Embryonic facial prominence (tissue), 1 donor: ENCODE measurements around the gene CCL22.
"Not testable (repeated sequence)": the region's sequence is repeated elsewhere in the genome, so short reads cannot be mapped to it uniquely, and the experiment has no call there.

Experiments used
- DNase-seq: peaks from one replicate; pipeline ENCODE4 v3.0.0-alpha.2; 2016; ENCODE audit errors: extremely low spot score

The CCL22 gene

DNA sequence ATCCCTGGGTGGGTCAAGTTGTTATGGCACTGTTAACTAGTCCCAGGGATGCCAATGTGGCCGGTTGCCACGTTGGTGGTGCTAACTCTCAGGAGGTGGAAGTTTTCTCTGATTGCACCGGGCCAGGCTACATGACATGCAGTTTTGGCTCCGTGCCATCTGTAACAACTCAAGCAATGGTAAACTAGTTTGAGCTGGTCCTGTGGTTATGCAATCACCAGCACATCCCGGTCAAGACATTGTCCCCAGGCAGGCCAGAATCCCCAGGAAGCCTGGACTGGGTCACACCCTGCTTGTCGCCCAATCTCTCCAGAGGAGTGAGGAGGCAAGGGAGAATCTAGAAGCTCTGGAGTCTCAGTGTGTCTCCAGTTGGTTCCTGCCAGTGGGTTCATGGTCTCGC, 35.9 kb downstream of the CCL22 start:
- DNase-seq: no peak

DNA sequence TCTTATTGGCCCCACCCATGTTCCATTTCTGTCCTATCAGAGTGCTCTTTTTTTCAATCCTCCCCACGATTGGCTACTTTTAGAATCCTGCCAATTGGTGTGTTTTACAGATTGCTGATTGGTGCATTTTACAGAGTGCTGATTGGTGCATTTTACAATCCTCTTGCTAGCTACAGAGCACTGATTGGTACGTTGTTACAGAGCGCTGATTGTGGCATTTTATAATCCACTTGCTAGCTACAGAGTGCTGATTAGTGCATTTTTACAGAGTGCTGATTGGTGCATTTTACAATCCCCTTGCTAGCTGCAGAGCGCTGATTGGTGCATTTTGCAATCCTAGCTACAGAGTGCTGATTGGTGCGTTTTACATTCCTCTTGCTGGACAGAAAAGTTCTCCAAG, 36.4 kb downstream of the CCL22 start:
- no peak for DNase-seq

DNA sequence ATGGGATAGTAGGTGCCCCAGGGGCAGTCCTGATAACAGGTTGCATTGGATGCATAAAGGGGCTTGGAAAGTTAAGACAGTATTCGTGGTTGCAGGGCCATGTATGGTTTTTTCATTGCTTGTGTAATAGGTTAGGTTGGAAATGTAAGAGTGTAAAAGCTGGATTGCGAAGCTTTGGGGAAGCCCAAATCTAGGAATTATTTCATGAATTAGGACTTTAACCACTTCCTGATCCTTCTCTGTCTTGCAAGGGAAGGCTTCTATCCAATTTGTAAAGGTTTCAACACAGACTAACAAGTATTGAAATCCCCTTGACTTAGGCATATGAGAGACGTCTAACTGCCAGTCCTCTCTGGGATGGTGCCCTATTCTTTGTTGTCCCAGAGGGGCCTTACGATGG, 38.2 kb downstream of the CCL22 start:
- no peak for DNase-seq

DNA sequence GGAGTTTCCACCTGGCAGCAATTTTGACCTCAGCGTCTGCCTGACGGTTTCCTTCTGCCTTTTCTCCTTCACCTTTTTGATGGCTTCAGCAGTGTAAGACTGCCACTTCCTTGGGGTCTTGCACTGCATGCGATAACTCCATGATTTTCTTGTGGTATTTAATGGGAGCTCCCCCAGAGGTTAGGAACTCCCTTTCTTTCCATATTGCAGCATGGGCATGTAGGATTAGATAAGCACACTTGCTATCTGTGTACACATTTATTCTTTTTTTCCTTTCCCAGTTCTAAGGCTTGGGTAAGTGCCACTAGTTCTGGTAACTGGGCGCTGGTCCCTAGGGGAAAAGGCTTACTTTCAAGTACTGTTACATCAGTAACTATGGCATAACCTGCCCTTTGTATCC, 38.9 kb downstream of the CCL22 start:
- not testable (repeated sequence) for DNase-seq

DNA sequence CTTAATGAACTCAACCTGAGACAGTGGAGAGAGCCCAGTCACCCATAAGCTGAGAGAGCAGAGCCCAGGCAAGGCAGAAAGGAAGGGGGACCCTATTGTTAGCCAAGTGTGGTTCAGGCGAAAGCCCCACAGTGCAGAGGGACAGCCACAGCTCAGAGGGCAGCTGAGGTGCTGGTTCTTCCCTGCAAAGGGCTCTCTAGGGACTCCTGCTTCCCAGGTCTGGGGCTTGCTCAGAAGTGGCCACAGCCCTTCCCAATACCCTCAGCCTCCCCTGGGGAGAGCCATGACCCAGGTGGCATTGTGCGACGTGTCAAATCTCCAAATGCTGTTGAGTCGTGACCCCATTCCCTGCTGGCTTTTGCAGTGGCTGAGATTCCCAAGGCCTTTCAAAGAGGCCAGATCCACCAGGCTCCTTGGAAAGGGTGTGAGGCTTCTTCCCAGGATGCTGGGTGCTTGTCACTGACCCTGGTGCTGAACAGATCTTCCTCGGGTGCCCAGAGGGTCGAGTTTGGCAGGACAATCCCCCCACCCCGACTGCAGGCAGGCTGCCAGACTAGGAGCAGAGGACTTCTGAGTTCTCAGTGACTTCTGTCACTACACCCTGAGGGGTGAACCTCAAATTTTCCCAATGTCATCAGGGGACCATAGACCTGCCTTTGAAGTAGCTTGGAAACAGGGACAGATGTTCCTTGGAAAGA, 43.5 kb downstream of the CCL22 start:
- DNase-seq: no peak

DNA sequence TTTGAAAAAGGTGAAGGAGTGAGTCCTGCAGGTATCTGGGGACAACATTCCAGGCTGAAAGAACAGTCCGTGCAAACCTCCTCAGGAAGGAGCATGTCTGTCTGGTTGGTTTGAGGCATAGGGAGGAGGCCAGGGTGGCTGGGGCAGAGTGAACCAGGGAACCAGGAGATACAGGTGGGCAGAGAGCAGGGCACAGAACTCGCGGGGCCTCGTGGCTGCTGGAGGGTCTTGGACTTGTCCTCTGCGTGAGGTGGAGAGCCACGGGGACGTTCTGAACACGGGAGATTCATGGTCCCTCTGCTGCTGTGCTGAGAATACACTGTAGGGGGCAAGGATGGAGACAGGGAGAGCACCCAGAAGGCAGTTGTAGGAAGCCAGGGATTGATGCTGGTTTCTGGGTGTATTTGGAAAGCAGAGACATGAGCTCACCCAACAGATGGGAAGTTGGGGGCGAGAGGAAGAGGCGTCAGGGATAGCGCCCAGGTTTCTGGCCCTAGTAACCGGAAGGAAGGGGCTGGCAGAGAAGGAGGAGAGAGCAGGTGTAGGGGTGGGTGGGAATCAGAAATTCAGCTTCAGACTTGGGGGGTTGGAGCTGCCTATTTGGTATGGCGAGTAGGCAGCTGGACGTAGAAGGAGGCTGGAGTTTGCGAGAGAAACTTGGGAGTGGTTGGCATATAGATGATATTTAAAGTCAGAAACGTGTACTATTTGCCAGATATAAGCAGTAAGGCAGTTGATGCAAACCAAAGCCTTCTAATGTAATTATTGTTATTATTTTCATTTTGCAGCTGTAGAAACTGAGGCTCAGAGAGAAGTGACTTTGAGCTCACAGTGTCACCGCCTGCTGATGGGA, 45.6 kb downstream of the CCL22 start, which contains the start of gene CCL17:
Gene CCL17 (plus strand): TSS at position 803 of the 853 bp plus-strand sequence. CDS start 9,166 bp downstream, outside the sequence.
- no peak for DNase-seq

DNA sequence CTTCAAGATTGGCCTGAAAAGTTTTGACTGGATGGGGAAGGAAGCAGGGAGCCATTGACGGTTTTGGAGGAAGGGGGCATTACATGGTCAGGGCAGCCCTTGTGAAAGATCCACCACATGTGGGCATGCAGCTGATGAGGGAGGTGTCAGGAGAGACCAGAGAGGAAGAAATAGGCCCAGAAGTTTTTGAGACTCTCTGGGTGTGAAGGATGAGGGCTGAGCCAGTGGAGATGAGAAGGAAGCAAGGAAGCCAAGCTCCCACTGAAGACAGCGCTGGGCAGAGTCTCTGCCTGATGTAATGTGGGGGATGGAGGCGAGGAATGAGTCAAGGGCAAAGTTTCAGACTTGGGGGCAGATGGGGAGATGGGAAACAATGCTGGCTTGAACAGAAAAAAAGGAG, 46.5 kb downstream of the CCL22 start:
- no peak for DNase-seq

DNA sequence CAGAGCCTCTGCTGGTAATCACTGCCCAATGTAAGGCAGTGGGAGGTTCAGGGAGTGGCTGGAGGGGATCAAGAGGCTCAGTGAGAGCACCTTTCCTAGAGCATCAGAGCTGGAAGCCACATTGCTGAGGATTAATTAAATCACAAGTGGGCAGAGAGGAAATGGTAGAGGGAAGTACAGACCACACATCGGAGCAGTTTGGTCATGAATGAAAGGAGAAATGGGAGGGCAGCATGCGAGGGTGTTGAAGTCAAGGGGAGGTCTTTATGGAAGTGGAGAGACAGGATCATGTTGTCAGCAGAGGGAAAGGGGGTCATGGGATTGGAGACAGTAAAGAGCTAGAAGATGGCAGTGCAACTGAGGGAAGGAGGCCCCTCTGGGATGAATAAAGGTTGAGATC, 48.3 kb downstream of the CCL22 start:
- no peak for DNase-seq

DNA sequence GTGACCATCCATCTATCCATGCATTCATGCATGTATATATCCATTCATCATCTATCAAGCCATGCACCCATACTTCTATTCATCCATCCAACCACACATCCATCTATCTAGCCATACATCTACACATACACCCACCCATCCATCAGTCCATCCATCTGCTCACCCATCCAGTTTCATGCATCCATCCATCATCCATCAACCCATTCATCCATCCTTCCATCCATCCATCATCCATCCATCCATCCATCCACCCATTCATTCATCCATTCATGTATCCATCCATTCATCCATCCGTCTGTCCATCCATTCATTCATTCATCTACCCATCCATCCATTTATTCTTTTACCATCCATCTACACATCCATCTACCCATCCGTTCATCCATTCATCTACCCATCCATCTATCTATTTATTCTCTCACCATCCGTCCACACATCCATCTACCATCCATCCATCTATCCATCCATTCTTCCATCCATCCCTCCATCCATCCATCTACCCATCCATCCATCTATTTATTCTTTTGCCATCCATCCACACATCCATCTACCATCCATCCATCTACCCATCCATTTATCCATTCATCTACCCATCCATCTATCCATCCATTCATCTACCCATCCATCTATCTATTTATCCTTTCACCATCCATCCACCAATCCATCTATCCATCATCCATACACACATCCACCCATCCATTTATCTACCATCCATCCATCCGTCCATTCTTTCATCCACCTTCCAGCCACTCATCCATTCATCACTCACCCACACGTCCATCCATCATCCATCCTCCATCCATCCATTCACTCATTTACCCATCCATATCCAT, 49.2 kb downstream of the CCL22 start:
- no peak for DNase-seq

DNA sequence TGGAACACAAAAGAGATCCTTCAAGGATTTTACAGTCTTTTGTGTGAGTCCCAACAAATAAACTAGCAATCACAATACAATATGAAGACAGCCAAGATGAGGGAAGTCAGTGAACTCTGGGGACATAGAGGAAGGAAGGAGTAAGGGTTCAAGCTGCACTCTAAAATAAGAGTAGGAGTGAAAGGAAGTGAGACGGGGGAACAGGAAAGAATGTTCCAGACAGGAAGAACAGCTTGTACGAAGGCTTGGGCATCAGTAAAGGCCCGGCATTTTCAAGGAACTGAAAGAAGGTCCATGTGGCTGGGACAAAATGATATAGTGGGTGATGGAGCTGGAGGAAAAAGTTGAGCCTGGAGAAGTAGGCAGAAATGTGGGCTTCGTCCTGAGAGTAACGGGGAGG, 50.5 kb downstream of the CCL22 start:
- DNase-seq: no peak

DNA sequence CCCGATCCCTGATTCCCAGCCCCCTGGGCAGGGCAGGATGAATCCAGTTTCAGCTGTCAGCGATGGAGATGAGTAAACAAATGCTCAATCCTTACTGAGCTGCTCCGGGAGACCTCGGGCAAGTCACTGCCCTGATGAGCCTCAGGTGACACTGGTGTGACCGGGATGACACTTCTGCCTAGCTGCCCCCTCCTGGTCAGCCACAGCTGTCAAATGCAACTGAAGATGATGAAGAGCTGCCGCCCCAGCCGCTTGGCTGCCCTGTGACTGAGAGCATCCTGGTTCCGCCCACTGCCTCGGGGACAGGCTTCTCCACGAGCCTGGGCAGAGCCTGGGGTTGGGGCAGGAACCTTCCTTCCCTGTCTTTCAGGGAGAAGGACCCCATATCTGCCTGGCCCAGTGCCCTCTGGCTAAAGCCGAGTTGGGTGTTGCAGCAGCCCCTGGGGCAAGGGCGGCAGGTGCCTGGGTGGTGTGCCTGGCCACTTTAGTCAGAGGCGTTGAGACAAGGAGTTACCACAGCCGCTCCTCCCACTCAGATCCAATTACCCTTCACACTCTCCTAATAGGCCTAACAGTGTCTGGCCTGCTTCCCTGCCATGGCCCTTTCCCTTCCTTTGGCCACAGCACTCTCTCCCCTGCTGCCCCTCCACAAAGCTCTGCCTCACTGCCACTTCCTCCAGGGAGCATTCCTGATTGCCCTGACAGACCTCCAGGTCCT, 51.4 kb downstream of the CCL22 start:
- DNase-seq: no peak

DNA sequence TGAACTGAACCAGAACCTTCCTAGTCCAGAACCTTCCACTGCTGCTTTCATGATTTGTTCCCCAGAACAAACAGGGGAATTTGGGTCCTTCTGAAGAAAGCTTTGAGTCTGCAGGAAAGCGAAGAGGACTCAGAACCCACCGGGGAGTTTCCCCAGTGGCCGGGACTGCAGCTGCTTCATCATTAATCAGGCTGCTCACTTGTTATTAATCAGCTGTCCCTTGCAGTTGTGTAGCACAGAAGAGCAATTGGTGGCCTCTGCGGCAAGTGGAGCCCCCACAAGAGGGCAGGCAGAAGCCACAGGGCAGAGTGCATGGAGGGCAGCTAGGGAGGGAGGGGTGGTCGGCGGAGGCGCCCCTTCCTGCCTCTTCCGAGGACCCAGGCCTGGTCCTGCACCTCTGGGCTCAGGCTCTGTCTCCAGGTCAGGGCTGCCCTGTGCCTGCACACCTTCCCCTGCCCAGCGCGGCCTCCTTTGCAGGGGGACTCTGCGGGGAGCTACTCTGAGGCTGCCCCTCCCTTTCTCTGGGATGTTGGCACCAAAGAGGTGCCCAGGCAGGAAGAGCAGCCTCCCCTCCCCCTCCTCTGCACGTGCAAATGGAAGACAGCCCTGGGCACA, 52.9 kb downstream of the CCL22 start:
- DNase-seq: no peak

DNA sequence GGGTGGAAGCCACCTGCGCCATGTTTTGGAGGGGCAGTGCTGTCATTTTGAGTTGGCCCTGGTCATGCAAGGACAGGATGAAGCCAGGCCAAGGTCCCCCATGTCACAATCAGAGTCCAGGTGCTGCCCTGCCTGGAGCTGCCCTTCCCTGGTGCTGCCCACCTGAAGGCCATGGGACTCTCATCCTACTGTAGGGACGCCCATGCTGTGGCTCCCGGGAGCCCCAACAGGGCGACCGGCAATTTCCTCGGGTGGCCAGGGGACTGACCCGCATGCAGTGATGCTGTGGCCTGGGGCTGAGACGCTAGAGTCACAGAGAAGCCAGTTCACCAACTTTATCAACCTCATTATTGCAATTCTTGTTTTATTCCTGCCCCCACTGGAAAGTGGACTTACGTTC, 54.0 kb downstream of the CCL22 start:
- no peak for DNase-seq

DNA sequence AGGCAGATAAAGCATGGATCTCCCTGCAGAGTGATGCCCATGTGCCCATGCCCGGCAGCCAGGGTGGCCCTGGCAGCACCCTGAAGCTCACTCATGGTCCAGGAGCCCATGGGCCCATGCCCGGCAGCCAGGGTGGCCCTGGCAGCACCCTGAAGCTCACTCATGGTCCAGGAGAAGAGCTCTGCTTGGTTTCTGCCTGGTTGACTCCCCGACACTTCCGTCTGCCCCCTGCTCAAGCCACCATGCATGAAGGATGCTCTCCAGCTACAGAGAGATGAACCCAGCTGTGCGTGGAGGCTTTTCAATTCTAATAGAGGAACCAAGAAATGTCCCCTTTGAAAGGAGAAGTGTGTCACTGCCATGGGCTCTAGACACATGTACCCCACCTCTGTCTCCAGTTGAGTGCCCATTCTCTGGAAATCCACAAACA, 54.7 kb downstream of the CCL22 start:
- DNase-seq: no peak

DNA sequence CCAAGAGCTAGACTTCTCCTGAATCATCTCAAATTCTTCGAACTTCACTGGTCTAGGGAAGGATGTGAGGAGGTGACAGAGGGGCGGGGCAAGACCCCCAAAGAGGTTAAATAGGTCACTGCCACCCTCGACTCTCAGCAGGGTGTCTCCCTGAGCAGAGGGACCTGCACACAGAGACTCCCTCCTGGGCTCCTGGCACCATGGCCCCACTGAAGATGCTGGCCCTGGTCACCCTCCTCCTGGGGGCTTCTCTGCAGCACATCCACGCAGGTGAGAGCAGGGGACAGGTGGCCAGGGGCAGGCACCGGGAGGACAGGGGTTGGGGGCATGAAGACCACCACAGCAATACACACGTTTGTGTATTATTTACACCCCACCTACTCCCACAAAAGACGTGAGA, 55.1 kb downstream of the CCL22 start:
- no peak for DNase-seq
